ENCODE measurements around the gene THSD4.

The THSD4 gene

DNA sequence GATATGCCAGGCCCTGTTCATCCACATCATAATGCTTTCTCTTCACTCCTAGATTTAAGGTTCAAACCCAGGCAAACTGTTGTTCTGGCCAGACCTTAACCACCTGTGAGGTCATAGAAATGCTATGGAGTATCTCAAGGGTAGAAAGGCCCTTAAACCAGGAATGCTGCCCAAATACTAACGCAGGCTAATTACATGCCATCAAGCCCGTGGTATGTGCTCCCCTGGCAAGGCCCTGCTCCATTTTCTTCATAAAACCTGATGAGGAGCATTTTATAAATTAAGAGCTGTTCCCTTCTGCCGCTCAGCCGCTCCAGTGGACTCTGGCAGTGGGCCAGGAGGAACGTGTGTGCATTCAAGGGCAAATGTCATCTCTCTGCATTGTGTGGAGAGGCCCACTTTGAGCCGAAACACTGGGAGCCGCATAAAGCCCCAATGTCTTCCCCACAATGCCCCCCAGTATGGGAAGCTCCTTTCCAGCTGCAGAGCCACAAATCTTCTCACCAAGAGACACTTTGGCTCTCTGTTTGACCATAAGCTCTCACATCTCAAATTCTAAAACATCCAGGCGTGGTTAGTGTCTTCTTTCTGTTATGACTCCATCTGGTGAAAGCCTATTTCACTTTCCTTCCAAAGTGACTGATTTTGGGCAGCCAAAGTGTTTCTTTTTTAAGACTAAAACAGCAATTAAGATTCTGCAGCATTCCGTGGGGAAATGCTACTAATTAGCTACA is 484.3 kb downstream of the THSD4 start:
- no peak overlapping the region for H3K4me2 ChIP-seq (ENCODE audit: low read length)
- no peaks in the 10 kb centered on the region for H4K20me1 ChIP-seq (ENCODE audit: control insufficient read depth, insufficient read depth, low read depth, low read length)
- no peaks in the 10 kb centered on the region for H3K9me2 ChIP-seq (replicated peaks; ENCODE audit: control insufficient read depth, low read length)
- H3K9me3 ChIP-seq (ENCODE audit: control insufficient read depth, insufficient read depth, low read length) = no peaks in the 10 kb centered on the region
- no peaks in the 10 kb centered on the region for H3K27me3 ChIP-seq (ENCODE audit: control insufficient read depth, low read length)
- no peak overlapping the region for H3K4me3 ChIP-seq (ENCODE audit: low read length)
- H3K4me1 ChIP-seq (ENCODE audit: control insufficient read depth, low read length) = no peaks in the 10 kb centered on the region
- H3K36me3 ChIP-seq (ENCODE audit: control insufficient read depth, low read length) = no peaks in the 10 kb centered on the region
- no peaks in the 10 kb centered on the region for H3F3A ChIP-seq (ENCODE audit: control insufficient read depth, insufficient read depth)
- no peaks in the 10 kb centered on the region for H3K79me2 ChIP-seq (ENCODE audit: control insufficient read depth, low read length)
- TF ChIP-seq EZH2phosphoT487 (IDR thresholded peaks at IDR 0.05; ENCODE audit: borderline replicate concordance, low read length) = no peak
- TF ChIP-seq, protein P1, sequence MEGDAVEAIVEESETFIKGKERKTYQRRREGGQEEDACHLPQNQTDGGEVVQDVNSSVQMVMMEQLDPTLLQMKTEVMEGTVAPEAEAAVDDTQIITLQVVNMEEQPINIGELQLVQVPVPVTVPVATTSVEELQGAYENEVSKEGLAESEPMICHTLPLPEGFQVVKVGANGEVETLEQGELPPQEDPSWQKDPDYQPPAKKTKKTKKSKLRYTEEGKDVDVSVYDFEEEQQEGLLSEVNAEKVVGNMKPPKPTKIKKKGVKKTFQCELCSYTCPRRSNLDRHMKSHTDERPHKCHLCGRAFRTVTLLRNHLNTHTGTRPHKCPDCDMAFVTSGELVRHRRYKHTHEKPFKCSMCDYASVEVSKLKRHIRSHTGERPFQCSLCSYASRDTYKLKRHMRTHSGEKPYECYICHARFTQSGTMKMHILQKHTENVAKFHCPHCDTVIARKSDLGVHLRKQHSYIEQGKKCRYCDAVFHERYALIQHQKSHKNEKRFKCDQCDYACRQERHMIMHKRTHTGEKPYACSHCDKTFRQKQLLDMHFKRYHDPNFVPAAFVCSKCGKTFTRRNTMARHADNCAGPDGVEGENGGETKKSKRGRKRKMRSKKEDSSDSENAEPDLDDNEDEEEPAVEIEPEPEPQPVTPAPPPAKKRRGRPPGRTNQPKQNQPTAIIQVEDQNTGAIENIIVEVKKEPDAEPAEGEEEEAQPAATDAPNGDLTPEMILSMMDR (IDR thresholded peaks at IDR 0.05; ENCODE audit: low read depth, low read length, poor library complexity, severe bottlenecking) = no peak
- H3K27ac ChIP-seq (ENCODE audit: low read depth, low read length) = no peak overlapping the region

GRCh38 chr15:71600237-71600636 is 485.0 kb downstream of the THSD4 start:
- Histone ChIP-seq H3K4me2 (ENCODE audit: low read length) (no peak overlapping the region), H3K9me3 (ENCODE audit: control insufficient read depth, insufficient read depth, low read length) (no peaks in the 10 kb centered on the region)
- no peak for TF ChIP-seq EZH2phosphoT487 (IDR thresholded peaks at IDR 0.05; ENCODE audit: borderline replicate concordance, low read length)
- TF ChIP-seq, protein P1 (IDR thresholded peaks at IDR 0.05; ENCODE audit: low read depth, low read length, poor library complexity, severe bottlenecking) = no peak

DNA sequence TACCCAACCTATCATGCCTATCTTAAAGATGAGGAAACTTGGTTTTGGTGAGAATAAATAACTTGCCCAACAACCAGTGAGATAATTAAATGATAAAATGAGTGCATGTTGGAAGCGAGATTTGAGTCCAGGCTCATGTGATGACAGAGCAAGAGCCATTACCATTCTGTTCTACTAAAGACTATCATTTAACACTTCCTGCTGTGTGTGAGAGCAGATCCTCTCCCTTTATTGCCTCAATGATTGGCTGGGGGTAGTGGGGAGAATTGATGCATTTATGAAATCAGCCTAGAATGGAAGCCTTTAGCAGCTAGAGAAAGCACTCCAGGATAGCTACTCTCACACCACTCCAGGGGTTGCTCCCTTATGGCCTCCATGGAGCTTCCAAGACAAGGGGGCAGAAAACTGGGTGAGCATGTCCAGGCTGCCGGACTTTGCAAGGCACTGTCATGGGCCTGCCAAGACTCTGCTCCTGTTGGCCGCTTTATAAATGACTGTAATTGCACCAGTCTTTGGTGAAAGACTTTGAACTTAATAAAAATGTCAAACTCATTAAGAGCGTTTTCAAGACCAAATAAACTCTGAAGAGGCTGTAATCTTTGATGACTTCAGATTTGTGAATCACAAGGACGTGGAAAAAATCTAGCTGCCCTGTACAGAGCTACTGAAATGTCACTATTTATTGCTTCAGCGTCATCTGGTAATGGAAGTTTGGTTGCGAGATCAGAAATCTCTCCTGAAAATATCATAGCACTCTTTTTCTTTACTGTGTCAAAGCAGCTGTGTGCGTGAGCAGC is 486.0 kb downstream of the THSD4 start:
- no peaks in the 10 kb centered on the region for H3K36me3 ChIP-seq (ENCODE audit: control insufficient read depth, low read length)
- no peaks in the 10 kb centered on the region for H3K9me3 ChIP-seq (ENCODE audit: control insufficient read depth, insufficient read depth, low read length)
- no peak overlapping the region for H3K4me2 ChIP-seq (ENCODE audit: low read length)
- H4K20me1 ChIP-seq (ENCODE audit: control insufficient read depth, insufficient read depth, low read depth, low read length) = no peaks in the 10 kb centered on the region
- H3K4me1 ChIP-seq (ENCODE audit: control insufficient read depth, low read length) = no peaks in the 10 kb centered on the region
- H3K4me3 ChIP-seq (ENCODE audit: low read length) = no peak overlapping the region
- H3F3A ChIP-seq (ENCODE audit: control insufficient read depth, insufficient read depth) = no peaks in the 10 kb centered on the region
- H3K79me2 ChIP-seq (ENCODE audit: control insufficient read depth, low read length) = no peaks in the 10 kb centered on the region
- H3K9me2 ChIP-seq (replicated peaks; ENCODE audit: control insufficient read depth, low read length) = no peaks in the 10 kb centered on the region
- H3K27me3 ChIP-seq (ENCODE audit: control insufficient read depth, low read length) = 0 out of 2 replicates have a peak, but pooled peaks cover 2% of the 10 kb centered on the region
- TF ChIP-seq, protein P1 (IDR thresholded peaks at IDR 0.05; ENCODE audit: low read depth, low read length, poor library complexity, severe bottlenecking) = no peak
- TF ChIP-seq EZH2phosphoT487 (IDR thresholded peaks at IDR 0.05; ENCODE audit: borderline replicate concordance, low read length) = no peak
- H3K27ac ChIP-seq (ENCODE audit: low read depth, low read length) = no peak overlapping the region

More at GRCh38 chr15:71600237-71600636, 485.0 kb downstream of the THSD4 start:
- Histone ChIP-seq H3K79me2 (ENCODE audit: control insufficient read depth, low read length) (no peaks in the 10 kb centered on the region), H3K36me3 (ENCODE audit: control insufficient read depth, low read length) (no peaks in the 10 kb centered on the region), H3K4me3 (ENCODE audit: low read length) (no peak overlapping the region), H3K9me2 (replicated peaks; ENCODE audit: control insufficient read depth, low read length) (no peaks in the 10 kb centered on the region), H3K27me3 (ENCODE audit: control insufficient read depth, low read length) (no peaks in the 10 kb centered on the region), H3K27ac (ENCODE audit: low read depth, low read length) (no peak overlapping the region), H3F3A (ENCODE audit: control insufficient read depth, insufficient read depth) (no peaks in the 10 kb centered on the region), H3K4me1 (ENCODE audit: control insufficient read depth, low read length) (no peaks in the 10 kb centered on the region), H4K20me1 (ENCODE audit: control insufficient read depth, insufficient read depth, low read depth, low read length) (no peaks in the 10 kb centered on the region)
